Forelimb muscle (tissue), 1 donor: ENCODE data around the gene BAIAP3. TPM values are rescaled to one million over a fixed set of nuclear protein-coding genes. Genes with fewer than 3 reads are reported as not detected.
"Not testable (repeated sequence)": the region's sequence is repeated elsewhere in the genome, so short reads cannot be mapped to it uniquely, and the experiment has no call there.

Source experiments
- DNase-seq: peaks from one replicate; pipeline ENCODE4 v3.0.0-alpha.2; 2013; ENCODE audit warnings: low read depth
- polyA plus RNA-seq: library from polyadenylated mRNA; unstranded; fragments of 120-200 nt; gene quantifications from one replicate; pipeline ENCODE4 v1.2.1, GENCODE V29; 2013; ENCODE audit not compliant: insufficient read length

BAIAP3 gene
- 0.65 TPM for polyA plus RNA-seq

DNA sequence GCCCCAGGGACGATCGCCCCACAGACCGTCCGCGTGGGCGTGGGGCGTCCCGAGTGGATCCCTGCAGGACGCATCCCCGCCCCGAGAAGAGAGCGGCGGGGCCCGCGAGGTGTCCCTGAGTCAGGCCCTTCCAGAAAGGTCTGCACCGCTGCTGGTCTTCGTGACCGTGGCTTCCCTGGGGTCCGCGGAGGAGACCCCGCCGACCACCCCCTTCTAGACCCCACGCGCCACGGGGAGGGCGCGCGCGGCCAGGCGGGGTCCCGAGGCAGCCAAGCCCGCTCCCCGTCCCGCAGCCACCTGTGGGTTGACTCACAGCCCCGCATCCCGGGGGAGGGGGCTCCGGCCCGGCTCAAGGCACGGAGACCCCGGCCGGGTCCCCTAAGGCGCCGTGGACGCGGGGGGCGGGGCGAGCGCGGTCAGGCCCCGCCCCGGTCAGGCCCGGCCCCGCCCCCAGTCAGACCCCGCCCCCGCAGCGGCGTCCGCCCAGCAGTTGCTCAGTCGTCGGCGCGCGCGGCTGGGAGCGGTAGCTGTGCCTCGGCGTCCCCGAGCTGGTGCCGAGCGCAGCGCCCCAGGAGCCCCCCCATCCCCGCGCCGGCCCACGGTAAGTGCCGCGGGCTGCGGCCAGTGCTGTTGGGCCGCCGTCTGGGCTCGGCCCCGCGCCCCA, at the start of gene BAIAP3:
TSS of gene BAIAP3 (plus strand) at position 497 of the 664 bp plus-strand sequence. CDS start 4,905 bp downstream, outside the sequence.
- no peak for DNase-seq

DNA sequence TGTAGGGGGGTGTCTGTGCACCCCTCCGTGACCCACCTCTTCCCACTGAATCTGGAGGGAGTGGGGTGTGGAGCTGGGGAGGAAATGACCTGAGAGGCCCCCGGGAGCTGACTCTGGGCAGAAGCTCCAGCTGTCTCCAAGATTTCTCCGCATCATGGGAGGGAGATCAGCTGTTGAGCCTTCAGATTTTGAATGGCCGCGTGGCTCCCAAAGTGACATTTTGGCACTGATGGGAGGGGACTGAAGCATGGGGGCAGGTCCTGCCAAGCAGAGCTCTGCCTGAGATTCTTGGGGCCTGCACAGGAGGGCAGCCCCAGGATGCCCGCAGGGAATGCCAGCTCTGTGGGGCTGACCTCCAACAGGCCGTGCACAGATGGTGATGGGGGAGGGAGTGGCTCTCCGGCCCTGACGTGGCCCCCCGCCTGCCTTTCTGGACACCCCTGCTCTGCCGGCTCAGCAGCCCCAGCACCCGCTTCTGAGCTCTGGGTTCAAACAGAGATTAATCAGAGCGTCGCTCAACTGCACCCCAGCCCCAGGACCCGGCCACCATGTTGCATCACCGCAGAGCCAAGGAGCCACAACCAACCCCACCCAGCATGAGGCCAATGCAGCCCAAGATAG, 49.3 kb upstream of the BAIAP3 start:
- no peak for DNase-seq

DNA sequence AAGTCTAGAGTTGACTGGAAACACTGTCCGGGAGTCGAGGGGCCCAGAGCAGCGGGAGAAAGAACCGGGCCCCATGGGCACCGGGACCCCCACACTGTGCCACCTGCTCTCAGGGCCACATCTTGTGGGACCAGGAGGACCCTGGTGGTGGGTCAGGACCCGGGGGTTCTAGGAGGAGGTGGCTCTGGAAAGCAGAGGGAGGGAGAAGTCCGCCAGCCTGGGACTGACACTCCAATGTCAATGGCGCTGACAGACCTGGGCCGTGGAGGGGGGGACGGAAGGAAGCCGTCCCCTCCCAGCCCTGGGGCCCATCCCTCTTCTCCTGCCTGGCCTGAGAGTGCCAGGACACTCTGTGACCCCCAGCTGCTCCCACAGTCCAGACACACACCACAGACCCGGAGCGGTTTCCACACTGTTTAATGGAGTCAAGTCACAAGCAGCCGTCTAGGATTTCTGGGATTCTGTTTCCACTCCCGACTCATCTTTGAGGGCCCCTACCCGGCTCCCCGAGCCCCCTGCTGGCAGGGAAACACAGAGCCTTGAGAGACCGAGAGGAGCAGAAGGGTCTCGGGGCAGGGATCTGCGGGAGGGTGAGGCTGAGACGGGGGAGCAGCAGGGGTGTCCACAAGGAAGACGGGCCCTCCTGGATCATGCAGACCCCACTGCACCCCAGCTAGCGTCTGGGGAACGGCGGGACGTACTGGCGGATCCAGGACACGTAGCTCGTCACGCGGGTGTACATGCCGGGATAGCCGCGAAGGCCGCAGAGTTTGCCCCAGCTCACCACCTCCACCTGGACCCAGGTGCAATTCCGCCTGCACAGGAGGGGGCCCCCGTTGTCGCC, 47.6 kb upstream of the BAIAP3 start:
- DNase-seq: no peak

DNA sequence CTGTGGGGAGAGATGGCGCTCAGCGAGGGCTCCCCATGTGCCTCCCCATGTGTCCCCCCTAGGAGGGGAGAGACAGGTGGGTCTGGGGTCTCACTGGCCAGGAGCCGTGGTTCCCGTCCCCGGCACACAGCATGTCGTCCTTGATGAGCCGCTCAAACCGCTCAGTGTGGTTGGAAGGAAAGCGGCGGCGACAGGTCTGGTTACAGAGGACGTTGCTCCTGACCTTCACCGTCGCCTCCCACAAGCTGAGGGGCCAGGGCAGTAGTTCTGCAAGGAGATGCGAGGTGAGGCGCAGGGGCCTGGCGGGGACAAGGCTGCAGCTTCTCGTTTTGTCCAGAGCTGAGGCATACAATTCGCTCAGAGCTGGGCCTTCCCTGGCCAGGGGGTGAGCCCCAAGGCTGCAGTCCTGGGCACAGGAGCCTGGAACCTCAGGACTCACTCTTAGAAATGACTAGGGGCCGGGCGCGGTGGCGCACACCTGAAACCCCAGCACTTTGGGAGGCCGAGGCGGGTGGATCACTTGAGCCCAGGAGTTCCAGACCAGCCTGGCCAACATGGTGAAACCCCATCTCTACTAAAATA, 46.8 kb upstream of the BAIAP3 start:
- no peak for DNase-seq

DNA sequence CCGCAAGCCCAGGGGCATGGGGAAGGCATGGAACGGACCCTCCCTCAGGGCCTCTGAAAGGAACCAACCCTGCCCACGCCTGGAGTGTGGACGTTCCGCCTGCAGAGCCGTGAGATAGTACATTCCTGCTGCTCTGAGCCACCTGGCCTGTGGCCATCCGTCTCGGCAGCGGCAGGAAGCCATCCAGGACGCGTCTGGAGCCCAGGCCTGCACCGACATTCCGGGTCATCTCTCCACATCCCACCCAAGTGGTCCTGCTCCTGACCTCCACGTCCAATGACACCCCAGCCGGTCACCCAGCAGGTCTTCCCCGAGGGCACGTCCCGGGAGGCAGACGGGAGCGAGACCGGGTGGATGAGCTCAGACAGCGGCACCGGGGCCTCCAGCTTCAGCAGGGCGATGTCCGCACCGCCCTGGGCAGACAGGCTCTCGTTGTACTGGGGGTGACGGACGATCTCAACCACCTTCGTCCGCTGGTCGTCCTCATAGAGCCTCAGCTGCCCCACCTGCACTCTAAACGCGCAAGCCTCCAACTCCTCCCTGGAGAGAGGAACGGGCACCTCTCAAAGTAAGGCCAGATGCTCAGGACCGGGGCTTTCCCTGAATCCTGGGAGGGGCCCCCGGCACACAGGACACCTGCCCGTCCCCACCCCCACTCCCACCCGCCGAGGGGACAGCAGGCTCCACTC, 45.3 kb upstream of the BAIAP3 start:
- no peak for DNase-seq

GRCh38 chr16:1288813-1289476, 44.5 kb upstream of the BAIAP3 start:
- no peak for DNase-seq

DNA sequence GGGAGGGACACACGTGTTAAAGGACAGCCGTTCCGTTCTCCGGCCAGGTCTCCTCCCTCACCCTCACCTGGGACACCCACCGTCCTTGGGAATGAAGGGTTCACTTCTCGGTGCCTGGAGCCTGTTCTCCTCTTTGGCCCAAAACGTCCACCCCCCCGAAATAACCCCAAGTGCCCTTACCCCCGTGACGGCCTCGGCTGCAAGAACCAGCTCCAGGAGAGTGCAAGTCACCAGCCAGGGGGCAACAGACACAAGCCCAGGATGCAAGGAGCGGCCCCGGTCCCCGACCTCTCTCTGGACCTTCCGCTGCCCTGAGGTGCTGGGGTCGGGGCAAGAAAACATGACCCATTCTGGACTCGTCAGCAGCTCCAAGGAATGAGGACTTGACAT, 44.0 kb upstream of the BAIAP3 start:
- DNase-seq: no peak

GRCh38 chr16:1290063-1290501, 43.4 kb upstream of the BAIAP3 start:
- no peak for DNase-seq

GRCh38 chr16:1290860-1291575, 42.4 kb upstream of the BAIAP3 start:
- no peak for DNase-seq

GRCh38 chr16:1291576-1291974, 41.9 kb upstream of the BAIAP3 start:
- DNase-seq: no peak

DNA sequence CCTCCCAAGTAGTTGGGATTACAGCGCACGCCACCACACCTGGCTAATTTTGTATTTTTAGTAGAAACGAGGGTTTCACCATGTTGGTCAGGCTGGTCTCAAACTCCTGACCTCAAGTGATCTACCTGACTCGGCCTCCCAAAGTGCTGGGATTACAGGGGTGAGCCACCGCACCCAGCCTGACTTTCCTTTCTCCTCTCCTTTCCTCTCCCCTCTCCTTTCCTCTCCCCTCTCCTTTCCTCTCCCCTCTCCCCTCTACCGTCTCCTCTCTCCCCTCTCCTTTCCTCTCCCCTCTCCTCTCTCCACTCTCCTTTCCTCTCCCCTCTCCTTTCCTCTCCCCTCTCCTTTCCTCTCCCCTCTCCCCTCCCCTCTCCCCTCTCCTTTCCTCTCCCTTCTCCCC, 41.2 kb upstream of the BAIAP3 start:
- DNase-seq: not testable (repeated sequence)

DNA sequence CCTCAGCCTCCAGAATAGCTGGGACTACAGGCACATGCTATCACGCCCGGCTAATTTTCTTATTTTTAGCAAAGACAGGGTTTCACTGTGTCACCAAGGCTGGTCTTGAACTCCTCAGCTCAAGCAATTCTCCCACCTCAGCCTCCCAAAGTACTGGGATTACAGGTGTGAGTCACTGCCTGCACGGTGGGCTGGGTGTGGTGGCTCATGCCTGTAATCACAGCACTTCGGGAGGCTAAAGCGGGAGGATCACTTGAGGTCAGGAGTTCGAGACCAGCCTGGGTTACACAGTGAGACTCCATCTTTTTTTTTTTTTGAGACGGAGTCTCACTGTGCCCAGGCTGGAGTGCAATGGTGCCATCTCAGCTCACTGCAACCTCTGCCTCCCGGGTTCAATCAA, 40.6 kb upstream of the BAIAP3 start:
- DNase-seq: not testable (repeated sequence)

- no peak for DNase-seq
Measured at GRCh38 chr16:1293921-1294656, 39.4 kb upstream of the BAIAP3 start.

GRCh38 chr16:1295465-1295864, 38.0 kb upstream of the BAIAP3 start:
- no peak for DNase-seq

- DNase-seq: not testable (repeated sequence)
Measured at GRCh38 chr16:1296688-1297017, 36.8 kb upstream of the BAIAP3 start.

DNA sequence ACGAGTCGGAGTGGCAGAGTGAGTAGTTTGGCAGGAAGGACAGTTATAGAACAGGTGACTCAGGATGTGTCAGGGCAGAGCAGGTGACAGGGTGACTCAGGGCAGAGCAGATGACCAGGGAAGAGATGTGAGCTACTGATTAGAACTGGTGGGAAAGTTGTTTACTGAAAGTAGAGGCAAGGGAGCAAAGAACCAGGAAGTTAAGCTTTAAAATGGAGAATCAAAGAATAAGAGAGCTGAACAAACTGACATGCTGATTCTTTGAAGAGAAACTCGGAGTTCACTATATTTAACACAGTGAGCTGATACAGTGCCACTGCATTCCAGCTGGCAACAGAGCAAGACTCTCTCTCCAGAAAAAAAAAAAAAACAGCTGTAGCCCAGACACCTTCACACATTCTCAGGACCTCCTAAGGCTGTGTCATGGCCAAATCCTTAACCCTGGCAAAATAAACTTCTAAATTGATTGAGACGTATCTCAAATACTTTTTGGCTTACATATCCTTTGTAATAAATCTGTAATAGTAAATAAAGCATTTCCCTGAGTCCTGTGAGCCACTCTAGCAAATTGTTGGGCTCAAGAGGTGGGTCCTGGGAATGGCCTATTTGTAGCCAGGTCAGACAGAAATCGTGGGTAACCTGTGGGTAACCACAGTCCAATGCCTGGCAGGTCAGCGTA, 36.3 kb upstream of the BAIAP3 start:
- DNase-seq: no peak

DNA sequence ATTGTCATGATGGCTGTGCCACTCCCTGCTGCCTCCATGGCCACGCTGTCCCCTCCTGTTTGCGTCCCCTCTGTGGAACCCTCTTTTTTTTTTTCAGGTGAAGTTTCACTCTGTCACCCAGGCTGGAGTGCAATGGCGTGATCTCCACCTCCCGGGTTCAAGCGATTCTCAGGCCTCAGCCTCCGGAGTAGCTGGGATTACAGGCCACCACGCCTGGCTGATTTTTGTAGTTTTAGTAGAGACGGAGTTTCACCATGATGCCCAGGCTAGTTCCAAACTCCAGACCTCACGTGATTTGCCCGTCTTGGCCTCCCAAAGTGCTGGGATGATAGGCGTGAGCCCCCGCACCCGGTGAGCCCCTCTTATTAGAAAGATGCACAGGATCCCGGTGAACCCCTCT, 35.0 kb upstream of the BAIAP3 start:
- no peak for DNase-seq

DNA sequence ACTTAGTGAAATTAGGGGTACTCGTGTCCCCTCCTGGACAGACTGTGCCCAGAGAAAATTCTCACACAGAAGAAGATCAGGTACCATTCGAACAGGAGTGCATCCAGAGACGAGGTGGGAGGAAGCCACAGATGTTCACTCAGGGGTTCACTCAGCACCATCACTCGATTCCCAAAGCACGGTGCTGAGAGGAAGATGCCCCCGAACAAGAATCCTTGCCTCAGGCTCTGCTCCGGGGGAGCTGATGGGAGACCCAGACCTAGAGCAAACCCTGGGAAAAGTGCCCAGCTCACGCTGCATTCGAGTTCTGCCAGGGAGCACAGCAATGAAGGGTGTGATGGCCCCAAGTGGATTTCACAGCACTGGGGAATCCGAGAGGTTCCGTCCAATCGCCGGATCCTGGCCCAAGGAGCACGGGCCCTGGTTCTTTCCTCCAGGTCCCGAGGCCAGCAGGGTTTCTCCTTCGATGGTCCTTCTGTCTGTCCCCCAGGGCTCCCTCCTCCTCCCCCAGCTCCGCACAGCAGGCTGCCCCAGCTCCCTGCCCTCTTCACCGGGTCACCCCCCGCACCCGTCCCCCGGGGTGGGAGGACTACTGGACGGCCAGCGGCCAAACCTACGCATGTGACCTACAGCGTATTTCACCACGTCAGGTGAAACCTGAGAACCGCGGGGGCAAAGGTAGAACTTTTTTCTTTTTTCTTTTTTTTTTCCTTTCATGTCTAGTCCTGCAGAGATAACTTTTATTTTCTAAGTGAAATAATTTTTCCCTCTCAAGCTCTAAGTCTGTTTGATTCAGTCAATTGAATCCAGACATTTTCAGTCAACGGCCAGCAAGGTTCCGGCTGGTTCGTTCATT, 34.2 kb upstream of the BAIAP3 start:
- DNase-seq: no peak
